HUES64 (cell line): ENCODE data around the gene LPCAT1. TPM values are rescaled to one million over a fixed set of nuclear protein-coding genes. Genes with fewer than 3 reads are reported as not detected.
"Not testable (repeated sequence)": the region's sequence is repeated elsewhere in the genome, so short reads cannot be mapped to it uniquely, and the experiment has no call there.

Experiments used
- H3K27ac ChIP-seq: 2 replicates; pipeline ENCODE4 v1.7.0; 2013; ENCODE audit warnings: low read depth, low read length, inconsistent platforms
- H3K27me3 ChIP-seq: 2 replicates; pipeline ENCODE4 v1.6.1; 2013; ENCODE audit warnings: mild to moderate bottlenecking, low read length; ENCODE audit not compliant: insufficient read depth
- H3K36me3 ChIP-seq: 2 replicates; pipeline ENCODE4 v1.6.1; 2013; ENCODE audit warnings: mild to moderate bottlenecking, low read length; ENCODE audit not compliant: insufficient read depth
- H3K4me1 ChIP-seq: 2 replicates; pipeline ENCODE4 v1.6.1; 2013; ENCODE audit warnings: mild to moderate bottlenecking, low read length, moderate library complexity; ENCODE audit not compliant: insufficient read depth
- H3K4me3 ChIP-seq: 2 replicates; pipeline ENCODE4 v1.5.1; 2013; ENCODE audit warnings: mild to moderate bottlenecking, low read length, moderate library complexity
- H3K9ac ChIP-seq: 2 replicates; pipeline ENCODE4 v1.6.1; 2013; ENCODE audit warnings: mild to moderate bottlenecking, low read depth, low read length
- H3K9me3 ChIP-seq: 2 replicates; pipeline ENCODE4 v1.6.1; 2013; ENCODE audit warnings: low read depth, low read length; ENCODE audit not compliant: insufficient read depth
- WGBS: fragments of 150-250, 120-280 bp; methylation state at CpG from one replicate; pipeline ENCODE4 v1.1.7; 2013; ENCODE audit warnings: missing lambda C conversion rate; 5-methylcytosine and 5-hydroxymethylcytosine counted together
- polyA plus RNA-seq, 2 experiments: library from polyadenylated mRNA; stranded (reverse); fragments of 50-300 nt; gene quantifications; one replicate each; pipeline ENCODE4 v1.2.3, GENCODE V29; 2013

Gene LPCAT1, protein sequence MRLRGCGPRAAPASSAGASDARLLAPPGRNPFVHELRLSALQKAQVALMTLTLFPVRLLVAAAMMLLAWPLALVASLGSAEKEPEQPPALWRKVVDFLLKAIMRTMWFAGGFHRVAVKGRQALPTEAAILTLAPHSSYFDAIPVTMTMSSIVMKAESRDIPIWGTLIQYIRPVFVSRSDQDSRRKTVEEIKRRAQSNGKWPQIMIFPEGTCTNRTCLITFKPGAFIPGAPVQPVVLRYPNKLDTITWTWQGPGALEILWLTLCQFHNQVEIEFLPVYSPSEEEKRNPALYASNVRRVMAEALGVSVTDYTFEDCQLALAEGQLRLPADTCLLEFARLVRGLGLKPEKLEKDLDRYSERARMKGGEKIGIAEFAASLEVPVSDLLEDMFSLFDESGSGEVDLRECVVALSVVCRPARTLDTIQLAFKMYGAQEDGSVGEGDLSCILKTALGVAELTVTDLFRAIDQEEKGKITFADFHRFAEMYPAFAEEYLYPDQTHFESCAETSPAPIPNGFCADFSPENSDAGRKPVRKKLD
- polyA plus RNA-seq (2013, experiment 1 of 2): 104 TPM
- 105 TPM for polyA plus RNA-seq (2013, experiment 2 of 2)

DNA sequence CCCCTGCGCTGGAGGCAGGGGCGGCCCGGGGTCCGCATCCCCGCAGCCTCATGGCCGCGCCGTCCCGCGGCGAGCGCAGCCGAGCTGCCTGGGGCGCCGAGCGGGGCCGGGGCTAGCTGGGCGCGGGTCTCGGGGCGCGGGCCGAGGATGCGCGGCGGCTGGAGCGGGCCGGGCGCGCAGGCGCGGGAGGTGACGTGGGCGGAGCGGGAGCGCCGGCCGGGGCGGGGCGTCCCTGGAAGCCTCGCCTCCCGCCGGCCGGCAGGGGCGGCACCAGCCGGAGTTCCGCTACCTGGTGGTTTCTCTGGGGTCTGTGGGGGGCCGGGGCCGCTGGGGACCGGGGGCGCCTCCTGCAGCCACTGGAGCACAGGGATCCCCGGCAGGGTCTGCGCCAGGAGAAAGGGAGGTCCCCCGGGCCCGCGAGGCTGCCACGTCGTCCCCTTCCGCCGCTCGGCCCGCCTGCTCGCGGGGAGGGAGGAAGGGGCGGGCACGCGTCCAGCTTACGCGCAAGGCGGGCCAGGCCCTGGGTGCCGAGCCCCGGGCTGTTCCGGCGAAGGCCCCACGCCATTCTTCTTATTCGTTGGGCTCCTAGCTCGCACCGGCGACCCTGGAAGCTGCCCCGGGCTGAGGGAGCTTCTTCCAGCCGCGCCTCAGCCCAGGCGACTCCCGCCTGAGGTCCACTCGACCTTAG lies at the start of gene LPCAT1:
LPCAT1 (minus strand) TSS at position 168 of the 688 bp plus-strand sequence; CDS start at position 52, 116 bp downstream.
- Histone ChIP-seq H3K27me3 (no peaks in the 10 kb centered on the region), H3K36me3 (peaks cover 27% of the 10 kb centered on the region), H3K4me3 (peak within 1 kb of the TSS; percentile 77), H3K27ac (peak within 1 kb of the TSS; percentile 60; the same call in 1 of the 2 replicates), H3K9ac (peak within 1 kb of the TSS; percentile 89), H3K4me1 (peaks cover 11% of the 10 kb centered on the region; the same call in 1 of the 2 replicates), H3K9me3 (no peaks in the 10 kb centered on the region)
- WGBS: 3% methylated on average over 85 of the region's 85 CpGs

DNA sequence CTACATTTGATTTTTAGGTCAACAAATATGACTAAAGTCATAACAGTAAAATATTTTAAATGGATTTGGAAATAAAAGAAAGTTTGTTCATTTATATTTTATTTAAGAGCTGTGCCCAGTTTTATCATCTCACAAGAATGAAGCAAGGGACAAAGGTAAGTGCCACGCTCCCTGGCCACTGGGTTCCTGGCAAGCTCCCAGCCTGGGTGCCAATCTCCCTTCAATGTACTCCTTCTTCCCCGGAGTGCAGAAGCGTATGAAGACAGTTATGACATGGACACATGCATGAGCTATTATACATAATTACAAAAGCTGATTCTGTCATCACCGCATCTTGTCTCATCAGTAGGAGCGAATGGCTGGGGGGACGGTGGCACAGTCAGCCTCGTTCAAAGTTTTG lies 48.1 kb upstream of the LPCAT1 start:
- WGBS: 85% methylated on average over 7 of the region's 7 CpGs
- not testable (repeated sequence) for H3K4me3 ChIP-seq, H3K9ac ChIP-seq, H3K27me3 ChIP-seq, H3K9me3 ChIP-seq, H3K27ac ChIP-seq, H3K4me1 ChIP-seq
- peaks cover 45% of the 10 kb centered on the region for H3K36me3 ChIP-seq

DNA sequence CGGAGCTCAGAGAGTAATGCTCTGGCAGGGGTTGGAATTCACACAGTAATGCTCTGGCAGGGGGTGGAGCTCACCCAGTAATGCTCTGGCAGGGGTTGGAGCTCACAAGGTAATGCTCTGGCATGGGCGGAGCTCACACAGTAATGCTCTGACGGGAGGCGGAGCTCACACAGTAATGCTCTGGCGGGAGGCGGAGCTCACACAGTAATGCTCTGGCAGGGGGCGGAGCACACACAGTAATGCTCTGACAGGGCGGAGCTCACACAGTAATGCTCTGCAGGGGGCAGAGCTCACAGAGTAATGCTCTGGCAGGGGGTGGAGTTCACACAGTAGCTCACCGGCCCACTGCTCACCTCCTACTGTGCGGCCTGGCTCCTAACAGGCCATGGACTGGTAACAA lies 47.2 kb upstream of the LPCAT1 start:
- Histone ChIP-seq H3K36me3 (peaks cover 41% of the 10 kb centered on the region), H3K27me3 (no peaks in the 10 kb centered on the region), H3K9me3 (peaks cover 10% of the 10 kb centered on the region), H3K4me1 (no peaks in the 10 kb centered on the region), H3K27ac (no peak overlapping the region), H3K9ac (no peak overlapping the region), H3K4me3 (no peak overlapping the region)
- WGBS: 97% methylated on average over 10 of the region's 10 CpGs

DNA sequence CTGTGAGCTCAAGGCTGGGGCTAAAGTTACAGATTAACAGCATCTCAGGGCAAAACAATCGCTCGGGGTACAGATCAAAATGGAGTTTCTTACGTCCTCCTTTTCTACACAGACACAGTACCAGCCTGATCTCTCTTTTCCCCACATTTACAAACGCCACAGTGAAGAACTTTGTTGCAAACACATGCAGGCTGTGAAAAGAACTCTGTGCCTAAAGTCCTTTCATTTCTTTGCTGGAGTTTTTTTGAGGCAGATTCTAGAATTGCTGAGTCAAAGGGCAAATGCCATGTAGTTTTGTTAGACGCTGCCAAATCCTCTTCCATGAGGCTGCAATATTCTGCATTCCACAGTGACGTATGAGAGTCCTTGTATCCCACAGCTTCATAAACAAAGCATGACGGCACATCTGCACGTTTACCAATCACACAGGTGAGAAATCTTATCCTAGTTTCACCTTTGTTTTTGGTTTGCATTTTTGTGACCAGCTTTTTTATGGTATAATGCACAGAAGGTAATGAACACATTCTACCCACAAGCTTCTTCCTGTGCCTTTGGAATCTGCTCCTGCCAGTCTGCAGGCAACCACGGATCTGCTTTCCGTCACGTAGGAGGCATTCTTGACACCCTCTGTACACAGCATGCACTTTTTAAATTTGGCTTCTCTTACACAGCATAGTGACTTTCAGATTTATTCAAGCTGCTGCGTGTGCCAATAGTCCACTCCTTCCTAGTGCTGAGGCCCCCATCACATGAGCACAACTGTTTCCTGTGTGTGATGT lies 44.6 kb upstream of the LPCAT1 start:
- peaks cover 10% of the 10 kb centered on the region for H3K9me3 ChIP-seq
- H3K4me1 ChIP-seq: no peaks in the 10 kb centered on the region
- no peak overlapping the region for H3K27ac ChIP-seq
- no peaks in the 10 kb centered on the region for H3K27me3 ChIP-seq
- no peak overlapping the region for H3K9ac ChIP-seq
- peaks cover 31% of the 10 kb centered on the region for H3K36me3 ChIP-seq
- H3K4me3 ChIP-seq: no peak overlapping the region
- WGBS: 94% methylated on average over 12 of the region's 12 CpGs

DNA sequence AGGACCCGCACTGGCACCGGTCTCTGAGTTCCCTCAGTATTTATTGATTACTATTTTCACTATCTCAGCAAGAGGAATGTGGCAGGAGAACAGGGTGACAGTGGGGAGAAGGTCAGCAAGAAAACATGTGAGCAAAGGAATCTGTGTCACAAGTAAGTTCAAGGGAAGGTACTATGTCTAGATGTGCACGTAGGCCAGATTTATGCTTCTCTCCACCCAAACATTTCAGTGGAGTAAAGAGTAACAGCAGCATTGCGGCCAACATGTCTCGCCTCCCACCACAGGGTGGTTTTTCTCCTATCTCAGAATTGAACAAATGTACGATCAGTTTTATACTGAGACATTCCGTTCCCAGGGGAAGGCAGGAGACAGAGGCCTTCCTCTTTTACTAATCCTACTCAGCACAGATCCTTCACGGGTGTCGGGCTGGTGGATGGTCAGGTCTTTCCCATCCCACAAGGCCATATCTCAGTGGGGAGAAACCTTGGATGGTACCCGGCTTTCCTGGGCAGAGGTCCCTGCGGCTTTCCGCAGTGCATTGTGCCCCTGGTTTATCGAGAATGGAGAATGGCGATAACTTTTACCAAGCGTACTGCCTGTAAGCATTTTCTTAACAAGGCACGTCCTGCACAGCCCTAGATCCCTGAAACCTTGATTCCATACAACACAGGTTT lies 43.9 kb upstream of the LPCAT1 start:
- H3K9me3 ChIP-seq, H3K4me3 ChIP-seq, H3K4me1 ChIP-seq, H3K27me3 ChIP-seq, H3K27ac ChIP-seq, H3K9ac ChIP-seq: not testable (repeated sequence)
- WGBS: 95% methylated on average over 14 of the region's 16 CpGs
- H3K36me3 ChIP-seq: peaks cover 24% of the 10 kb centered on the region

DNA sequence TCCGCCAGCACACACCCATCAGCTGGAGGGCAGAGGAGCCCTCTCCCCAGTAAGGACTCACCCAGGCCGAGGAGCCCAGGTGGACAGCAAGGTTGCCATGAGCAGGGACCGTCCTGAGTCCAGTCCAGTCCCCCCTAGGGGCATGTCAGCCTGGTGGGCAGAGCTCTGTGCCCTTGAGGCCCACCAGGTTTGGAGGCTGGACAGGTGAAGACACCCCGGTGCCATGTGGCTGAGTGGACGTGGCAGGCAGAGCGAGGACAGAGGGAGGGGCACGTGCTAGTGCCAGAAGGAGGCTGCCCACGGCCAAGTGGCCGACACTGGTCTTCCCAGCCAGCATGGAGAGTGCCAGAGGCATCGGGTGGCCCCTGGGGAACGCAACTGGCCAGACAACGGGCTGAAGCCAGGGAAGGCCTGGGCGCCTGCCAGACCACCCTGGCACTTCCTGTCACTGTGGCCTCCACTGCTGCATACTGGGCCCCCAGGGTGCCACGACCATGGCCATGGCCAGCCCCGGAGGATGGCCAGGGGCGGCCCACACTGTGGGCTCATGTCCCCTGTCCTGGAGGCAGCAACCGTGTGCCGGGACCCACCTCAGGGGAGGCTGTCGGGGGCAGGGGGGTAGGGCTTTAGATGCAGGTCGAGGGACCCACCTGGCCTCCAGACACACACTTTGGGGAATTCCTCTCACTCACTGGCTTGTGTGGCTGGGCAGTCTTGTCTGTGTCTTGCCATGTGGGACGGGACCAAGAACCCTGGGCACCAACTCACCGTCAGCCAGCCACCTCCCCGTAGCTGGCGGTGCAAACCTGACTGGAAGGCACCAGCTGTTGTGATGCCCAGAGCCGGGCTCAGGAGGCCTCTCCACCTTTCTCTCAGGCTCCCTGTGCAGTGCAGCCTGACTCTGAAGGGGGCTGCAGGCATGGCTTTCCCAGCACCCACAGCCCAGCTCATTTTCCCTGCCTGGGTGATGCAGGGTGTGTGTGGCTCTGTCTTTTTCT lies 42.3 kb upstream of the LPCAT1 start:
- Histone ChIP-seq H3K36me3 (peaks cover 10% of the 10 kb centered on the region), H3K9me3 (peaks cover 12% of the 10 kb centered on the region), H3K4me1 (no peaks in the 10 kb centered on the region), H3K4me3 (no peak overlapping the region), H3K27me3 (no peaks in the 10 kb centered on the region), H3K9ac (no peak overlapping the region), H3K27ac (no peak overlapping the region)
- 90% methylated on average over 25 of the region's 25 CpGs for WGBS

DNA sequence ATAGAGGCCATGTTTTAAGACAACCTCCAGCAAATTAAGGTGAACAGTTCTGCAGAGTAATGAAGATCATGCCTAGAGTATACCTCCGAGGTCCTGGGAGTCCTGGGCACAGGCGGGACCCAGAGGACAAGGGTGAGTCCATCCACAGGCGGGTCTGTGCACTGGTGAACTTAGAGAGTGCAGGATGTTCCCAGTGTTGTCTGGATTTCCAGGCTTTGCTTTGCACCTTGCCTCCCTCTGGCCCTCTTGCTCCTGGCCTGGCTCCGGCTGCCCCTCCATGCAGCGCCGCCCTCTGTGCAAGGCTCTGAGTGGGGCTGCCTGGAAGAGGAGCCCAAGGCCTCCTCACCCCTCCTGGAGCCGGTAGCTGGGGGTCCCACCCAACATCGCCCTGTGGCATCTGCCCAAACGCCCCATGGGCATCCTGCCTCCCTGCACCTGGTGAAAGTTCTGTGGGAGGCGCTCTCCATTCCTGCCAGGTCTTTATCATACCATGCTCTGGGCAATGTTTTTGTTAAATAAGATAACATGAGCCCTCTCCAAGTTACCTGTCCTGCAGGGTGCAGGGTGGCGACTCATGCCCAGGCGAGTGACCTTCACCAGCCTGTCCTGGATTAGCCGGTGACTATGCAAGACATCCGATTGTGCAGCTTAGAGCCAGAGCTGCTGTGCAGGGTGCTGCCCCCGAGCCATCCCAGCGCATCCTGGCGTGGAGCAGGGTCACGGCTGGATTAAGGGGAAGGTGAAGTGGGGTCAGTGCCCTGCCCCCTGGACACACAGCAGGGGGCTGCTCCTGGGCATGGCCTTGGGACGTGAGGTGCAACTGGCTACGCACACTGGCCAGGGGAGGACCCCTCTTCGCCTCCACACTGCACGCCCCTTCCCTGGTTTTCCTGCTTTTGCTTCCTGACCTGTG lies 41.3 kb upstream of the LPCAT1 start:
- no peaks in the 10 kb centered on the region; the same call in none of the 2 replicates for H3K36me3 ChIP-seq
- H3K27ac ChIP-seq: no peak overlapping the region
- WGBS: 90% methylated on average over 22 of the region's 22 CpGs
- H3K4me3 ChIP-seq: no peak overlapping the region
- no peak overlapping the region for H3K9ac ChIP-seq
- H3K27me3 ChIP-seq: no peaks in the 10 kb centered on the region
- 0 out of 2 replicates have a peak, but pooled peaks cover 3% of the 10 kb centered on the region for H3K9me3 ChIP-seq
- no peaks in the 10 kb centered on the region for H3K4me1 ChIP-seq

DNA sequence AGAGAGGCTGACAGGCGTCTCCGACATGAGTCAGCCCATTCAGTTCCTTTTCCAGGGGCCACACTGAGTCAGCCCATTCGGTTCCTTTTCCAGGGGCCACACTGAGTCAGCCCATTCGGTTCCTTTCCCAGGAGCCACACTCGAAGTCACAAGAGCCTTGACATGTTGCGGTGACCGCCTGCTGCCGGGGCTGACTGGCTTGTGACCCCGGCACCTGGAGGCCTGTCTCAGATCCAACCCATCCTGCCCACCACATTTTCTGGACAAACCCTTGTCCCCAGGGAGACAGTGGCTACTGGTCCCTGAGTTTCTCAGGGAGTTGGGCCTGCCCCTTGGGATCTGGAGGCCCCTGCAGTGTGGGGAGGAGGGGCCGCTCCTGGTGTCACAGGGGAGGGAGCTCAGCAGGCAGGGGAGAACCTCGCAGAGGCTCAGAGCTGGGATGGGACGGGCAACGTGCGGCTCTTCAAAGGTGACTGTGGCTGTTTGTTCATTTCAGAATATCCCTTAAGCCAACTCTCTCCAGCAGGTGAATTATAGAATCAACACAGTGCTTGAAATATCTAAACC lies 40.5 kb upstream of the LPCAT1 start:
- Histone ChIP-seq H3K27me3 (no peaks in the 10 kb centered on the region), H3K36me3 (no peaks in the 10 kb centered on the region; the same call in 1 of the 2 replicates), H3K27ac (no peak overlapping the region), H3K9me3 (0 out of 2 replicates have a peak, but pooled peaks cover 3% of the 10 kb centered on the region), H3K4me3 (no peak overlapping the region), H3K4me1 (no peaks in the 10 kb centered on the region), H3K9ac (no peak overlapping the region)
- WGBS: 72% methylated on average over 14 of the region's 14 CpGs
